ENCODE data around the gene ACOXL. TPM values are rescaled to one million over a fixed set of nuclear protein-coding genes. Genes with fewer than 3 reads are reported as not detected.
A peak's percentile ranks its signal among the peaks of the same experiment; 100 is the strongest.

Gene ACOXL
- polyA plus RNA-seq, 3 donors = 0.35 TPM; not detected in 2

GRCh38 chr2:111095434-111095833 lies 363.1 kb downstream of the ACOXL start:
- Histone ChIP-seq H2AFZ (ENCODE audit: insufficient read depth, low read depth, low read length, poor library complexity, severe bottlenecking) (no peak overlapping the region), H3K4me3 (replicated peaks in 1 of 3; ENCODE audit: low read depth in 2 of 3, low read length in 3 of 3) (no peak overlapping the region), H3K27me3 (ENCODE audit: control insufficient read depth in 2 of 2, insufficient read depth in 2 of 2, low read length in 2 of 2) (no peaks in the 10 kb centered on the region), H3K4me2 (replicated peaks; ENCODE audit: extremely low read depth, low read length, poor library complexity, severe bottlenecking) (no peak overlapping the region), H3K9me3 (replicated peaks in 1 of 2; ENCODE audit: control insufficient read depth in 1 of 2, insufficient read depth in 1 of 2, low read length in 2 of 2) (no peaks in the 10 kb centered on the region), H3K9ac (ENCODE audit: insufficient read depth, low read length, poor library complexity, severe bottlenecking) (no peak overlapping the region), H3K79me2 (ENCODE audit: insufficient read depth, low read length) (no peaks in the 10 kb centered on the region), H3K36me3 (replicated peaks in 1 of 2; ENCODE audit: control insufficient read depth in 1 of 2, insufficient read depth in 2 of 2, low read length in 2 of 2) (no peaks in the 10 kb centered on the region), H3K27ac (ENCODE audit: low read depth in 1 of 2, low read length in 2 of 2) (no peak overlapping the region), H4K20me1 (ENCODE audit: insufficient read depth, low read length) (no peaks in the 10 kb centered on the region), H3K4me1 (ENCODE audit: control insufficient read depth in 1 of 2, insufficient read depth in 2 of 2, low read length in 2 of 2) (peaks cover 4 to 5% of the 10 kb centered on the region in 2 donors)
- Mint-ChIP-seq H3K4me1 (peaks cover 5% of the 10 kb centered on the region), H3K4me3 (no peak overlapping the region), H3K27ac (no peak overlapping the region), H3K9me3 (peaks cover 0 to 2% (median 0%) of the 10 kb centered on the region in 7 donors), H3K36me3 (no peaks in the 10 kb centered on the region), H3K27me3 (ENCODE audit: low read depth in 3 of 3) (peaks cover 2 to 11% (median 8%) of the 10 kb centered on the region in 3 donors)
- 90% methylated on average over 6 of the region's 8 CpGs for WGBS (ENCODE audit: insufficient coverage)
- DNase-seq = no peak
- intact Hi-C loops (cut with micrococcal nuclease) = no loop called here
- TF ChIP-seq CTCF (IDR thresholded peaks at IDR 0.05) = no peak

GRCh38 chr2:111099402-111099801 lies 367.0 kb downstream of the ACOXL start:
- H3K4me3 ChIP-seq (replicated peaks in 1 of 3; ENCODE audit: low read depth in 2 of 3, low read length in 3 of 3) = no peak overlapping the region
- TF ChIP-seq CTCF (IDR thresholded peaks at IDR 0.05) = no peak
- H3K79me2 ChIP-seq (ENCODE audit: insufficient read depth, low read length) = no peaks in the 10 kb centered on the region
- H3K9ac ChIP-seq (ENCODE audit: insufficient read depth, low read length, poor library complexity, severe bottlenecking) = no peak overlapping the region
- H3K36me3 ChIP-seq (replicated peaks in 1 of 2; ENCODE audit: control insufficient read depth in 1 of 2, insufficient read depth in 2 of 2, low read length in 2 of 2) = no peaks in the 10 kb centered on the region
- H3K4me1 ChIP-seq (ENCODE audit: control insufficient read depth in 1 of 2, insufficient read depth in 2 of 2, low read length in 2 of 2) = peaks cover 13 to 14% of the 10 kb centered on the region in 2 donors
- H3K9me3 Mint-ChIP-seq = peaks cover 0 to 2% (median 0%) of the 10 kb centered on the region in 7 donors
- H3K4me2 ChIP-seq (replicated peaks; ENCODE audit: extremely low read depth, low read length, poor library complexity, severe bottlenecking) = no peak overlapping the region
- no peaks in the 10 kb centered on the region for H3K9me3 ChIP-seq (replicated peaks in 1 of 2; ENCODE audit: control insufficient read depth in 1 of 2, insufficient read depth in 1 of 2, low read length in 2 of 2)
- intact Hi-C loops (cut with micrococcal nuclease) = no loop called here
- H3K27ac ChIP-seq (ENCODE audit: low read depth in 1 of 2, low read length in 2 of 2) = no peak overlapping the region
- no peaks in the 10 kb centered on the region for H3K27me3 ChIP-seq (ENCODE audit: control insufficient read depth in 2 of 2, insufficient read depth in 2 of 2, low read length in 2 of 2)
- DNase-seq = no peak
- 100% methylated on average over 3 of the region's 3 CpGs for WGBS (ENCODE audit: insufficient coverage)
- H3K27me3 Mint-ChIP-seq (ENCODE audit: low read depth in 3 of 3) = peaks cover 0 to 4% (median 2%) of the 10 kb centered on the region in 3 donors
- H2AFZ ChIP-seq (ENCODE audit: insufficient read depth, low read depth, low read length, poor library complexity, severe bottlenecking) = peak overlapping the region; percentile 27
- no peaks in the 10 kb centered on the region for H3K36me3 Mint-ChIP-seq
- H3K4me1 Mint-ChIP-seq = peaks cover 13% of the 10 kb centered on the region
- no peak overlapping the region for H3K4me3 Mint-ChIP-seq
- no peaks in the 10 kb centered on the region for H4K20me1 ChIP-seq (ENCODE audit: insufficient read depth, low read length)
- peak overlapping the region in 1 of 7 donors; percentile 59 for H3K27ac Mint-ChIP-seq
